ENCODE data around the gene MLXIP. TPM values are rescaled to one million over a fixed set of nuclear protein-coding genes. Genes with fewer than 3 reads are reported as not detected.

MLXIP gene
- total and polyA plus RNA-seq, 2 of the 8 experiments (the other 6 are each of a cell fraction or from before 2014, with no cell fraction given), result 5.5 to 40.5 TPM

GRCh38 chr12:122182887-122183587 lies 104.5 kb downstream of the MLXIP start, which contains the start of gene LRRC43 (continued):
- TF ChIP-seq BCL11A (IDR thresholded peaks at IDR 0.05; ENCODE audit: low read depth in 2 of 2, low read length in 2 of 2) (no peak), CHD2 (IDR thresholded peaks at IDR 0.05; ENCODE audit: low read length) (no peak), CHD1 (IDR thresholded peaks at IDR 0.05; ENCODE audit: low read depth, low read length) (no peak), SIRT6 (IDR thresholded peaks at IDR 0.05; ENCODE audit: low read length) (no peak), CTCF (IDR thresholded peaks at IDR 0.05; ENCODE audit: control extremely low read depth in 1 of 3, insufficient read depth in 1 of 3, low read depth in 1 of 3, low read length in 3 of 3) (peak in 1 of 3 experiments; percentile 7; a peak in 1 of 4 replicates), HDAC2 (IDR thresholded peaks at IDR 0.05; ENCODE audit: borderline replicate concordance in 1 of 2, low read depth in 2 of 2, low read length in 2 of 2) (0 out of 4 replicates have a peak, but pooled peaks of 1 of the 2 experiments have one; percentile 65), JUN (IDR thresholded peaks at IDR 0.05; ENCODE audit: low read depth, low read length) (no peak), POLR2A (IDR thresholded peaks at IDR 0.05; ENCODE audit: control extremely low read depth in 1 of 2, low read depth in 2 of 2, low read length in 2 of 2) (no peak), ASH2L (IDR thresholded peaks at IDR 0.05; ENCODE audit: low read length) (no peak), ATF2 (IDR thresholded peaks at IDR 0.05; ENCODE audit: low read length) (no peak), POLR2AphosphoS5 (IDR thresholded peaks at IDR 0.05; ENCODE audit: low read depth, low read length) (no peak), MAX (IDR thresholded peaks at IDR 0.05) (peak; percentile 29; the same call in 1 of the 2 replicates), RXRA (IDR thresholded peaks at IDR 0.05; ENCODE audit: insufficient read depth, low read depth, low read length) (no peak), TCF12 (IDR thresholded peaks at IDR 0.05; ENCODE audit: low read depth, low read length) (0 out of 2 replicates have a peak, but pooled peaks have one; percentile 11), GTF2F1 (IDR thresholded peaks at IDR 0.05; ENCODE audit: borderline replicate concordance, low read depth, low read length) (no peak)
